BLaER1 (cell line): Measurements from ENCODE around the gene C5.
A peak's percentile ranks its signal among the peaks of the same experiment; 100 is the strongest.

Experiments used
- H3K27ac ChIP-seq: shearing (Covaris generic); formaldehyde crosslinking; 2 replicates; pipeline ENCODE4 v1.8.1; 2022
- H3K27me3 ChIP-seq: shearing (Covaris generic); formaldehyde crosslinking; 2 replicates; pipeline ENCODE4 v1.8.1; 2022
- H3K36me3 ChIP-seq: shearing (Covaris generic); formaldehyde crosslinking; 2 replicates; pipeline ENCODE4 v1.8.1; 2022
- H3K4me1 ChIP-seq: shearing (Covaris generic); formaldehyde crosslinking; 2 replicates; pipeline ENCODE4 v1.8.1; 2022
- H3K4me2 ChIP-seq: shearing (Covaris generic); formaldehyde crosslinking; 2 replicates; pipeline ENCODE4 v1.8.1; 2022
- H3K4me3 ChIP-seq: shearing (Covaris generic); formaldehyde crosslinking; 2 replicates; pipeline ENCODE4 v1.8.1; 2022
- H3K9ac ChIP-seq: shearing (Covaris generic); formaldehyde crosslinking; 2 replicates; pipeline ENCODE4 v1.8.1; 2022
- H3K9me3 ChIP-seq: shearing (Covaris generic); formaldehyde crosslinking; 2 replicates; pipeline ENCODE4 v1.8.1; 2022
- H4K20me1 ChIP-seq: shearing (Covaris generic); formaldehyde crosslinking; 2 replicates; pipeline ENCODE4 v1.8.1; 2022
- Cebpa-rat ChIP-seq: shearing (Covaris generic); IDR thresholded peaks from 2 replicates; pipeline ENCODE4 v1.8.1; 2022

C5 gene

GRCh38 chr9:120920806-120921178 lies 129.3 kb downstream of the C5 start:
- Histone ChIP-seq H3K36me3 (no peaks in the 10 kb centered on the region), H3K27ac (no peak overlapping the region), H3K4me1 (peaks cover 29% of the 10 kb centered on the region), H3K9me3 (no peaks in the 10 kb centered on the region), H3K9ac (no peak overlapping the region), H3K4me2 (peak overlapping the region; percentile 1; the same call in 1 of the 2 replicates), H3K27me3 (no peaks in the 10 kb centered on the region), H4K20me1 (no peaks in the 10 kb centered on the region), H3K4me3 (no peak overlapping the region)
- no peak for TF ChIP-seq Cebpa-rat

GRCh38 chr9:120919843-120920805 lies 130.0 kb downstream of the C5 start:
- Histone ChIP-seq H4K20me1 (no peaks in the 10 kb centered on the region), H3K9ac (no peak overlapping the region), H3K4me2 (peak overlapping the region; percentile 1; the same call in 1 of the 2 replicates), H3K27ac (no peak overlapping the region), H3K4me1 (peaks cover 22% of the 10 kb centered on the region), H3K36me3 (no peaks in the 10 kb centered on the region), H3K4me3 (no peak overlapping the region), H3K27me3 (no peaks in the 10 kb centered on the region), H3K9me3 (no peaks in the 10 kb centered on the region)
- TF ChIP-seq Cebpa-rat: peak; percentile 31; the same call in 1 of the 2 replicates

- Histone ChIP-seq H3K4me1 (peaks cover 13% of the 10 kb centered on the region), H3K27me3 (no peaks in the 10 kb centered on the region), H4K20me1 (no peaks in the 10 kb centered on the region), H3K4me2 (no peak overlapping the region), H3K36me3 (no peaks in the 10 kb centered on the region), H3K27ac (no peak overlapping the region), H3K4me3 (no peak overlapping the region), H3K9me3 (no peaks in the 10 kb centered on the region), H3K9ac (no peak overlapping the region)
- TF ChIP-seq Cebpa-rat: no peak
Measured at GRCh38 chr9:120918931-120919842, 130.9 kb downstream of the C5 start.

- peaks cover 11% of the 10 kb centered on the region for H3K4me1 ChIP-seq
- H3K4me2 ChIP-seq: no peak overlapping the region
Measured at GRCh38 chr9:120917929-120918762, 131.9 kb downstream of the C5 start.

GRCh38 chr9:120916991-120917880 lies 132.8 kb downstream of the C5 start:
- Histone ChIP-seq H3K9me3 (no peaks in the 10 kb centered on the region), H3K27me3 (no peaks in the 10 kb centered on the region), H3K4me2 (no peak overlapping the region), H3K4me1 (peaks cover 11% of the 10 kb centered on the region), H3K4me3 (no peak overlapping the region), H3K36me3 (no peaks in the 10 kb centered on the region), H3K9ac (no peak overlapping the region), H3K27ac (no peak overlapping the region), H4K20me1 (no peaks in the 10 kb centered on the region)
- TF ChIP-seq Cebpa-rat: no peak

More at GRCh38 chr9:120917929-120918762, 131.9 kb downstream of the C5 start:
- Histone ChIP-seq H3K27ac (no peak overlapping the region), H3K27me3 (no peaks in the 10 kb centered on the region), H4K20me1 (no peaks in the 10 kb centered on the region), H3K9me3 (no peaks in the 10 kb centered on the region), H3K36me3 (no peaks in the 10 kb centered on the region), H3K9ac (no peak overlapping the region), H3K4me3 (no peak overlapping the region)
- TF ChIP-seq Cebpa-rat: no peak

GRCh38 chr9:120916588-120916987 lies 133.5 kb downstream of the C5 start:
- no peak overlapping the region for H3K4me3 ChIP-seq

GRCh38 chr9:120915854-120916470 lies 134.1 kb downstream of the C5 start:
- Histone ChIP-seq H3K36me3 (peaks cover 4% of the 10 kb centered on the region; the same call in 1 of the 2 replicates), H3K4me1 (peaks cover 10% of the 10 kb centered on the region), H3K27me3 (no peaks in the 10 kb centered on the region), H4K20me1 (no peaks in the 10 kb centered on the region), H3K4me2 (no peak overlapping the region), H3K9me3 (no peaks in the 10 kb centered on the region), H3K27ac (no peak overlapping the region), H3K4me3 (no peak overlapping the region), H3K9ac (no peak overlapping the region)
- TF ChIP-seq Cebpa-rat: no peak

More at GRCh38 chr9:120916588-120916987, 133.5 kb downstream of the C5 start:
- Histone ChIP-seq H3K9me3 (no peaks in the 10 kb centered on the region), H4K20me1 (no peaks in the 10 kb centered on the region), H3K36me3 (no peaks in the 10 kb centered on the region), H3K9ac (no peak overlapping the region), H3K27me3 (no peaks in the 10 kb centered on the region), H3K4me2 (no peak overlapping the region), H3K4me1 (peaks cover 11% of the 10 kb centered on the region), H3K27ac (no peak overlapping the region)
- TF ChIP-seq Cebpa-rat: no peak

GRCh38 chr9:120914953-120915352 lies 135.1 kb downstream of the C5 start:
- H4K20me1 ChIP-seq: no peaks in the 10 kb centered on the region
- H3K4me3 ChIP-seq: no peak overlapping the region
- H3K27me3 ChIP-seq: no peaks in the 10 kb centered on the region
- H3K4me2 ChIP-seq: no peak overlapping the region
- H3K4me1 ChIP-seq: peaks cover 5% of the 10 kb centered on the region
- no peaks in the 10 kb centered on the region for H3K9me3 ChIP-seq
- TF ChIP-seq Cebpa-rat: no peak
- H3K36me3 ChIP-seq: peaks cover 5% of the 10 kb centered on the region; the same call in 1 of the 2 replicates
- H3K9ac ChIP-seq: no peak overlapping the region
- H3K27ac ChIP-seq: no peak overlapping the region
